Measurements from ENCODE around the gene NMNAT3.

- TF ChIP-seq POLR2A (IDR thresholded peaks at IDR 0.05): no peak
- no peak for TF ChIP-seq CTCF (IDR thresholded peaks at IDR 0.05)
- TF ChIP-seq EP300 (IDR thresholded peaks at IDR 0.05; ENCODE audit: low read depth): no peak
- no peak for TF ChIP-seq POLR2AphosphoS5 (IDR thresholded peaks at IDR 0.05)
These were observed 47.2 kb downstream of the NMNAT3 start for GRCh38 chr3:139630542-139630941.

All from transverse colon (tissue), 4 donors.